ENCODE data around the gene VWF.
A peak's percentile ranks its signal among the peaks of the same experiment; 100 is the strongest.

The VWF gene

DNA sequence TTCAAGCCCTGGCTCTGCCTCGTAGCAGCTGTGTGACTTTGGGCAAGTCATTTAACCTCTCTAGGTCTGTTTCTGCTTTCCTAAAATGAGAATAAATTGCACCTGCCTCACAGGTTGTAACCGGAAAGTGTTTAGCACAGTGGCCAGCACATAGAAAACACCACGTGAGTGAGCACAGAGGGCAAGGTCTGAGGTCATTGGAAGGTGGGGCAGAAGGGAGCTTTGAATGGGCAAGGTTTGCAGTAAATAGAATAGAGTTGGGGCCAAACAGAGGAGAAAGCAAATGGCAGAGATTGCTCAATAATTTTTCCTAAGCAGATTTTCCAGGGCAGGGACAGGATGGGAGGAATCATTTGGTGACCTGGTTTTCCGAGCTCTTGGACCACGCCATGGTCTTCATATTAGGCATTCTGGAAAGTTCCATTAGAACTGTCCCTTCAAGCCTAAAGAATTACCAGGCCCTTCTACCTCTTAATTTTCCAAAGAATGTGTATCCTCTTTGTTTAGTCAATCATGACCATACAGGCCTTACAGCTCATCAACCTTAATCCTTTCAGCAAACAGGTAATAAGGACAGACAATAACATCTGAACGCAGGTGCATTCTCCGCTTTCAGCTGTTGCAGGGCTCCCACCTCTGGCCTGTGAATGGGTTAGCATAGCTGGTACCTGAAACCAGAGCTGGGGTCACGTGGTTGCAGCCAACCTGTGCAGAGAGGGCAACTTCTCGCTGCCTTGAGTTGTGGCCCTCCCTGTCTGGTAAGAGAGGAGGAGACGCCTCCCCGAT is 53.8 kb downstream of the VWF start:
- ChIA-PET POLR2A (no interaction called here), CTCF (interaction anchor here (0.7 to 1.5 kb wide), 2 partner anchors 109 to 214 kb away, joined by 3 to 7 read pairs; no protein-coding TSS in a partner anchor)
- TF ChIP-seq FOXK2 (IDR thresholded peaks at IDR 0.05) (no peak), NFRKB (IDR thresholded peaks at IDR 0.05) (no peak), L3MBTL2 (conservative IDR thresholded peaks at IDR 0.05) (no peak), SUZ12 (IDR thresholded peaks at IDR 0.05) (no peak), TARDBP (IDR thresholded peaks at IDR 0.05) (no peak), ELF4 (IDR thresholded peaks at IDR 0.05) (no peak)
- no peak for DNase-seq (ENCODE audit: extremely low spot score)

DNA sequence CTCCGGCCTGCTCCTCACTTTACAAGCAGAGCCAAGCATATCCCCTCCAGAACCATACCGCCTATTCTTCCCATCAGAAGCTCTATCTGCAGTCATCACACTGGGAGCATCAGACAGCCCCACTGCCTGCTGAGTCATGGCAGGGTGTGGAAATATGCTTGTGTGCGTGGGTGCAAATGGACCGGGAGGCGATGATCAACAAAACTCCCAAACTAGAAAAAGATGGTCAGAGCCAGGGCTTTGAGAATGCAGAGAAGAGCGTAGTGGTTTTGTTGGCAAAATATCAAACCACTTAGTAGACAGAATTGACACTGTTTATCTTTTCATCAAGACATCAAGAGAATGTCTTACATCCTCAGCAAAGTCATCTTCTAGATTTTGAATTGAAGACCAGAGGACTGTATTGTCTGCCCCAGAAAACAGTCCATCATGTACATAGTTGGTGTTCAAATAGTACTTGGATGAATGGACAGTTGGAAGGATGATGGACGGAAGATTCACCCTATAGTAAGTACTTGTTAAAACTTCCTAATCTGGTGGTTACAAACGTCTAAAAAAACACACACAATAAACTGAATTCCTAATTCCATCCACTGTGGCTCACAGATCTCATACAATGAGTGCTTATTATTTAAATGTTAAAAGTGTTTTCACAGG is 54.9 kb downstream of the VWF start:
- no peak for DNase-seq (ENCODE audit: extremely low spot score)
- ChIA-PET CTCF (no interaction called here), POLR2A (no interaction called here)
- TF ChIP-seq, protein P1, sequence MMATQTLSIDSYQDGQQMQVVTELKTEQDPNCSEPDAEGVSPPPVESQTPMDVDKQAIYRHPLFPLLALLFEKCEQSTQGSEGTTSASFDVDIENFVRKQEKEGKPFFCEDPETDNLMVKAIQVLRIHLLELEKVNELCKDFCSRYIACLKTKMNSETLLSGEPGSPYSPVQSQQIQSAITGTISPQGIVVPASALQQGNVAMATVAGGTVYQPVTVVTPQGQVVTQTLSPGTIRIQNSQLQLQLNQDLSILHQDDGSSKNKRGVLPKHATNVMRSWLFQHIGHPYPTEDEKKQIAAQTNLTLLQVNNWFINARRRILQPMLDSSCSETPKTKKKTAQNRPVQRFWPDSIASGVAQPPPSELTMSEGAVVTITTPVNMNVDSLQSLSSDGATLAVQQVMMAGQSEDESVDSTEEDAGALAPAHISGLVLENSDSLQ (IDR thresholded peaks at IDR 0.05), result no peak
- TF ChIP-seq FOXA1 (IDR thresholded peaks at IDR 0.05) (no peak), ZNF384 (IDR thresholded peaks at IDR 0.05) (no peak), TARDBP (IDR thresholded peaks at IDR 0.05) (no peak), FOXM1 (IDR thresholded peaks at IDR 0.05; ENCODE audit: borderline replicate concordance) (no peak), ELF4 (IDR thresholded peaks at IDR 0.05) (no peak), SP1 (IDR thresholded peaks at IDR 0.05) (no peak), LEF1 (IDR thresholded peaks at IDR 0.05; ENCODE audit: borderline replicate concordance) (no peak), L3MBTL2 (conservative IDR thresholded peaks at IDR 0.05) (no peak), HDGF (IDR thresholded peaks at IDR 0.05; ENCODE audit: borderline replicate concordance) (no peak), NFRKB (IDR thresholded peaks at IDR 0.05) (no peak), ARNT (IDR thresholded peaks at IDR 0.05) (no peak), BHLHE40 (IDR thresholded peaks at IDR 0.05; ENCODE audit: borderline replicate concordance) (no peak), CTBP1 (IDR thresholded peaks at IDR 0.05; ENCODE audit: borderline replicate concordance) (no peak), SUZ12 (IDR thresholded peaks at IDR 0.05) (no peak), FOXK2 (IDR thresholded peaks at IDR 0.05) (no peak)

DNA sequence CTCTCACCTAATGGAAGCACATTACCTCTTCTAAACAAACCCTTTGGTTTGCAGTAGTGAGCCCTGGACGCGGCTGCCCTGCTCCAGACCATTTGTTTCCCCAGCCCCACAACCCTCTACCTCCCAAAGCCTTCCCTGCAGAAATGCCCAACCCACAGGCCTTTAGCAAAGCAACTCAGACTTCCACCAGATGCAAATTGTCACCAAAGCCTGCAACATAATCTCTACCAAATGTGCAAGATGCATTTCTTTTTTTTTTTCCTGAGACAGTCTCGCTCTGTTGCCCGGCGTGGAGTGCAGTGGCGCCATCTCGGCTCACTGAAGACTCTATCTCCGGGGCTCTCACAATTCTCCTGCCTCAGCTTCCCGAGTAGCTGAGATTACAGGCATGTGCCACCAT is 56.2 kb downstream of the VWF start:
- TF ChIP-seq FOXM1 (IDR thresholded peaks at IDR 0.05; ENCODE audit: borderline replicate concordance), result no peak
- no peak for TF ChIP-seq L3MBTL2 (conservative IDR thresholded peaks at IDR 0.05)
- TF ChIP-seq BHLHE40 (IDR thresholded peaks at IDR 0.05; ENCODE audit: borderline replicate concordance), result no peak
- TF ChIP-seq NFRKB (IDR thresholded peaks at IDR 0.05), result no peak
- TF ChIP-seq LEF1 (IDR thresholded peaks at IDR 0.05; ENCODE audit: borderline replicate concordance), result no peak
- ChIA-PET CTCF (interaction anchor here (0.6 to 1.5 kb wide), 3 partner anchors 127 to 217 kb away, joined by 3 to 7 read pairs (median 3); no protein-coding TSS in a partner anchor), POLR2A (no interaction called here)
- no peak for DNase-seq (ENCODE audit: extremely low spot score)

DNA sequence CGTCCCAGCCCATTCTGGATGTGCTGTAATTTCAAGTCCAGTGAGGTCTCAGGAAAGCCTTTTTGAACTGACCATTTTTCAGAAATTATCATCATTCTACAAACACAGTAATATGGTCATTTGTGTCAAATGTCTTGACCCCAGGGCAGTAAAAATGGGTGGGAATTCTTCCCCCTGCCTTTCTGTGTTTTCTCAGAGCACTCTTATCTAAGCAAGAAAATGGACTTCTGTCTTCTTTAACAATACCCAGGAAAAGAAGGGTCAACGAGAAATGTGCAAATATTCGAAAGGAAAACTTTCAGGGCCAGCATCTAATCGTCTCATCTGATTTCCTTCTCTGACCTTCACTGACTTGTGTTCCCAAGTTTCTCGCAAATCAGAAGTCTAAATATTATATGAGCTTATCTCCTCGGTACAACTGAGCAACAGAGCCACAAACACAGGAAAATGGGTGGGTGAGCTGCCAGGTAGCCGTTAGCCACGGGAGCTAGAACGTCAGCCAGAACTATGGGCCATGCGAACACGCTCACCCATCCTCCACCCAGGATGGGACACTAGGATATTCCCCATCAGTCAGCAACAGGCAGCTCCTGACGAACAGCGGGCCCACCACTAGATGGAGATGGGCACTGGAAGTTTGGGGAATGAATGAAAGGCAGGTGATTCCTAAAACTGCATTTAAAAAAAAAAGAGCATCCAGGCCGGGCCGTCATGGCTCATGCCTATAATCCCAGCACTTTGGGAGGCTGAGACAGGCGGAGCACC is 57.1 kb downstream of the VWF start:
- TF ChIP-seq, protein P1 (IDR thresholded peaks at IDR 0.05), result no peak
- TF ChIP-seq CTBP1 (IDR thresholded peaks at IDR 0.05; ENCODE audit: borderline replicate concordance), result no peak
- TF ChIP-seq FOXK2 (IDR thresholded peaks at IDR 0.05), result no peak
- TF ChIP-seq ARNT (IDR thresholded peaks at IDR 0.05), result no peak
- no peak for TF ChIP-seq ELF4 (IDR thresholded peaks at IDR 0.05)
- TF ChIP-seq TARDBP (IDR thresholded peaks at IDR 0.05), result no peak
- TF ChIP-seq SUZ12 (IDR thresholded peaks at IDR 0.05), result no peak
- peak; percentile 28 for DNase-seq (ENCODE audit: extremely low spot score)
- ChIA-PET POLR2A (no interaction called here), CTCF (interaction anchor here (0.6 to 1.5 kb wide), 5 partner anchors 17 to 218 kb away, joined by 3 to 7 read pairs (median 3); no protein-coding TSS in a partner anchor)

DNA sequence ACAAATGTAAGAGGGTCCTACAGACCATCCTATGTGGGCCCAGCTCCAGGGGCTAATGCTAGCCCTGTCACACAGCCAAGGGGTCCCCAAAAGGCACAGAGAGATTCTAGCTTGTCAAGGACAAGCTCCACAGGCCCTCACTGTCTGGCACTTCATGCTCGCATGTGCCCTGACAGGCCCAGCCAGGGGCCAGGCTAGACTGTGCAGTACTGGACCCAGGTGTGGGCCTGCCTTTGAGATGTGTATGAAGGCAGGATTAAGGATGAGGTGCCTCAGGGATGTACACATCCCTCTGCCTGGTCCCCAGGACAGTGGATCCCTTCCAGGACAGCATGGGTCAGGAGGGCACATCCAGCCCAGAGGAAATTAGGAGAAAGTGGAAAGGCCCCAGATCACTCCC is 57.8 kb downstream of the VWF start:
- DNase-seq (ENCODE audit: extremely low spot score), result no peak
- ChIA-PET POLR2A (no interaction called here), CTCF (interaction anchor here (1.4 to 1.5 kb wide), 2 partner anchors 18 to 218 kb away, joined by 3 to 7 read pairs; no protein-coding TSS in a partner anchor)
- TF ChIP-seq FOXM1 (IDR thresholded peaks at IDR 0.05; ENCODE audit: borderline replicate concordance) (no peak), SUZ12 (IDR thresholded peaks at IDR 0.05) (no peak), ELF4 (IDR thresholded peaks at IDR 0.05) (no peak), LEF1 (IDR thresholded peaks at IDR 0.05; ENCODE audit: borderline replicate concordance) (no peak), TARDBP (IDR thresholded peaks at IDR 0.05) (no peak), BHLHE40 (IDR thresholded peaks at IDR 0.05; ENCODE audit: borderline replicate concordance) (no peak), SP1 (IDR thresholded peaks at IDR 0.05) (no peak), FOXA1 (IDR thresholded peaks at IDR 0.05) (no peak), ZNF384 (IDR thresholded peaks at IDR 0.05) (no peak), FOXK2 (IDR thresholded peaks at IDR 0.05) (no peak), ARNT (IDR thresholded peaks at IDR 0.05) (no peak), NFRKB (IDR thresholded peaks at IDR 0.05) (no peak), HDGF (IDR thresholded peaks at IDR 0.05; ENCODE audit: borderline replicate concordance) (no peak), CTBP1 (IDR thresholded peaks at IDR 0.05; ENCODE audit: borderline replicate concordance) (no peak), L3MBTL2 (conservative IDR thresholded peaks at IDR 0.05) (no peak)
- TF ChIP-seq, protein P1 (IDR thresholded peaks at IDR 0.05), result no peak

Data from HEK293T (cell line).